ENCODE results near the gene SLF2. TPM values are rescaled to one million over a fixed set of nuclear protein-coding genes. Genes with fewer than 3 reads are reported as not detected.

The SLF2 gene
- 21.0 and 23.9 TPM in 2 replicates for total RNA-seq

GRCh38 chr10:100912605-100913469, at the start of gene SLF2:
TSS of gene SLF2 (plus strand) at chr10:100912963. CDS start at chr10:100913111, 148 bp downstream.

GRCh38 chr10:100969187-100970075, 56.7 kb downstream of the SLF2 start, which contains the start of gene SEMA4G:
TSS of gene SEMA4G (plus strand) at chr10:100969504. CDS start at chr10:100972913, 3,409 bp downstream.

GRCh38 chr10:100986952-100987684, 74.4 kb downstream of the SLF2 start, which contains the start of the genes MRPL43 and TWNK:
TSS of gene MRPL43 (minus strand) at chr10:100987497. CDS start at chr10:100987443, 54 bp downstream.
TSS of gene TWNK (plus strand) at chr10:100987543. CDS start at chr10:100988211, 668 bp downstream.

GRCh38 chr10:100999742-101000126, 87.0 kb downstream of the SLF2 start, which contains the start of gene LZTS2:
TSS of gene LZTS2 (plus strand) at chr10:100999808. CDS start at chr10:101002539, 2,731 bp downstream.

Small RNA genes within 50 kb of the gene (small RNA-seq; reads per million reads assigned to genes)
- not detected for gene MIR608
- not detected for gene RF00019

Other genes starting within 250 kb of the SLF2 start
- not detected in 2 replicates for gene PAX2, start 167.4 kb upstream of the SLF2 start, total RNA-seq
- gene SEMA4G, start 56.5 kb downstream of the SLF2 start, total RNA-seq, result 0.79 and 1.7 TPM in 2 replicates
- 51.4 and 75.6 TPM in 2 replicates for gene MRPL43, start 74.5 kb downstream of the SLF2 start, total RNA-seq
- 5.1 and 7.4 TPM in 2 replicates for gene TWNK, start 74.6 kb downstream of the SLF2 start, total RNA-seq
- 55.3 and 76.9 TPM in 2 replicates for gene LZTS2, start 86.8 kb downstream of the SLF2 start, total RNA-seq
- 1.2 and 6.9 TPM in 2 replicates for gene PDZD7, start 118.2 kb downstream of the SLF2 start, total RNA-seq
- gene SFXN3, start 118.3 kb downstream of the SLF2 start, total RNA-seq, result 64.4 and 108 TPM in 2 replicates
- gene KAZALD1, start 149.0 kb downstream of the SLF2 start, total RNA-seq, result 11.9 and 26.7 TPM in 2 replicates
- gene TLX1, start 218.3 kb downstream of the SLF2 start, total RNA-seq, result not detected in 2 replicates

Data from placental epithelial cell (primary cell).